ENCODE data around the gene TEX13C. TPM values are rescaled to one million over a fixed set of nuclear protein-coding genes. Genes with fewer than 3 reads are reported as not detected.

Gene TEX13C
- total and polyA plus RNA-seq, 9 donors = under 0.01 TPM; not detected in 8

DNA sequence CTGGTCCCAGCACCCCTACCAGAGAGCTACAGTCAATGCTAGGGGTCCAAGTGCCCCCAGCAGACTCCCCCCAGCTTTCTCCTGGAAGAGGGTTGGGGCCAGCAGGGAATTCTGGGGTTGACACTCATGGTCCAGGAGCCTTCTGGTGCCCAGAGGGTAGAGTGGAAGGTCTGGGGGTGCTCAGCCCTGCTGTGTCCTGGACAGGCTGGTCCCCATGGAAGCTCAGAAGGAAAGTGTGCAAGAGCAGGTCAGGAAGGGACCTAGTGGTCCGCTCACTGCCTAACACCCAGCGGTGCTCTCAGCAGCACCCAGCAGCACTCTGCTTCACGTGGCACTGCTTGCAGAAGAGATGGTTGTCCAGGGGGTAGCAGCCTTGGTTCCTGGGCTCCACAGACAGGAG, 6.9 kb downstream of the TEX13C start:
- Histone ChIP-seq H3K4me1 (ENCODE audit: insufficient read depth) (no peaks in the 10 kb centered on the region), H3K9me3 (no peaks in the 10 kb centered on the region), H3K27me3 (no peaks in the 10 kb centered on the region), H3K27ac (no peak overlapping the region), H3K36me3 (no peaks in the 10 kb centered on the region), H3K4me3 (no peak overlapping the region)
- TF ChIP-seq CTCF (IDR thresholded peaks at IDR 0.05) = no peak
- no peak for TF ChIP-seq EP300 (IDR thresholded peaks at IDR 0.05)
- TF ChIP-seq POLR2A (IDR thresholded peaks at IDR 0.05) = no peak
- no peak for DNase-seq
- intact Hi-C loops (cut with DNase I) = no loop called here
- WGBS, 3 donors = 71 to 88% (median 81%) methylated on average over 3 of the region's 3 CpGs

DNA sequence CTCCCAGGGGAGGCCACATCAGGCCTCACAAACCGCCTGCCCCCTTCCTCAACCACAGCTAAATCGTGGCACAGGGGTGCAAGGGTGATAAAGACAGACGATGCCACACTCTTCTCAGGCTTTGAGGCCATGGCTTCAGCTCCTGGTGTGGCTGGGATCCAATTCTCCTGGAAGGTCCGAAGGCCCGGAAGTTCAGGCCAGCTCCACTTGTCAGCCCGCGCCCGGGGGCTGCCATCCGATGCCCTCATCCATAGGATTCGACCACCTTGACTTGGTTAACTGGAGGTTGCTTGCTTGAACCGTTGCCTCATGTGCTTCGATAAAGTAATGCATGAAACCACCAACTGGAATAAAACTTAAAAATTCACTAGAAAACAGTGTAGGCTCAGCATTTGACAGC, 8.2 kb downstream of the TEX13C start:
- H3K4me1 ChIP-seq (ENCODE audit: insufficient read depth) = no peaks in the 10 kb centered on the region
- H3K4me3 ChIP-seq = no peak overlapping the region
- no peak for TF ChIP-seq POLR2A (IDR thresholded peaks at IDR 0.05)
- no peak for TF ChIP-seq EP300 (IDR thresholded peaks at IDR 0.05)
- no peak for TF ChIP-seq CTCF (IDR thresholded peaks at IDR 0.05)
- H3K9me3 ChIP-seq = no peaks in the 10 kb centered on the region
- H3K36me3 ChIP-seq = no peaks in the 10 kb centered on the region
- H3K27ac ChIP-seq = no peak overlapping the region
- H3K27me3 ChIP-seq = no peaks in the 10 kb centered on the region
- WGBS, 3 donors = 78 to 85% (median 80%) methylated on average over 12 of the region's 12 CpGs
- intact Hi-C loops (cut with DNase I) = no loop called here
- no peak for DNase-seq

DNA sequence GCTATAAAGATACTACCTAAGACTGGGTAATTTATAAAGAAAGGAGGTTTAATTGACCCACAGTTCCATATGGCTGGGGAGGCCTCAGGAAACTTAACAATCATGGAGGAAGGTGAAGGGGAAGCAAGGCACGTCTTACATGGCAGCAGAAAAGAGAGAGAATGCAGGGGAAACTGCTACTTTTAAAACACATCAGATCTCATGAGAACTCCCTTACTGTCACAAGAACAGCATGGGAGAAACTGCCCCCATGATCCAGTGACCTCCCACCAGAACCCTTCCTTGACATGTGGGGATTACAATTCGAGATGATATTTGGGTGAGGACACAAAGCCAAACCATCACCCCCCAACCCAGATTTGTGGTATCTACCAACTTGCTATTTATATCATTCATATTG, 13.9 kb downstream of the TEX13C start:
- intact Hi-C loops (cut with DNase I) = no loop called here
- DNase-seq = no peak
- TF ChIP-seq CTCF (IDR thresholded peaks at IDR 0.05) (no peak), EP300 (IDR thresholded peaks at IDR 0.05) (no peak), POLR2A (IDR thresholded peaks at IDR 0.05) (no peak)
- Histone ChIP-seq H3K36me3 (no peaks in the 10 kb centered on the region), H3K4me1 (ENCODE audit: insufficient read depth) (no peaks in the 10 kb centered on the region), H3K9me3 (no peaks in the 10 kb centered on the region), H3K27ac (no peak overlapping the region), H3K4me3 (no peak overlapping the region), H3K27me3 (no peaks in the 10 kb centered on the region)
- 37 to 48% (median 47%) methylated on average over 2 of the region's 2 CpGs for WGBS, 3 donors

DNA sequence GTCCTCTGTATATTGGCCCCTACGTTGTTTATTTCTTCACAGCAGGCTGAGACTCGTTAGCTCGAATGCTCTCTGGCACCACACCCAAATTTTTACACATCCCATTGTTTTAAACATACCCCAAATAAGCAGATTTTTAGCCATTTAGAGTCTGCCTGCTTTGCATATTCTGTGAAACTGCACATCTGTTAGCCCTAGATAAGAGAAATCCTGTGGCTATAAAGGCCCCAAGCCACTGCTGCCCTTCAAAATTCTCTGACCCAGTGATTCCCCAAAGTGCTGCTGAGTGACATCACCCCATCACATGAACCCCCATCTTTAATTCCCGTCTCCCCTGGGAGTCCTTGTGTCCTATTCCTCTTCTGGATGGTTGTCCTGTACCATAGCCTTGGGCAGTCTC, 20.8 kb downstream of the TEX13C start:
- no peak overlapping the region for H3K4me3 ChIP-seq
- intact Hi-C loops (cut with DNase I) = no loop called here
- no peaks in the 10 kb centered on the region for H3K27me3 ChIP-seq
- no peaks in the 10 kb centered on the region for H3K9me3 ChIP-seq
- no peaks in the 10 kb centered on the region for H3K36me3 ChIP-seq
- H3K4me1 ChIP-seq (ENCODE audit: insufficient read depth) = no peaks in the 10 kb centered on the region
- no peak overlapping the region for H3K27ac ChIP-seq
- TF ChIP-seq EP300 (IDR thresholded peaks at IDR 0.05) (no peak), POLR2A (IDR thresholded peaks at IDR 0.05) (no peak), CTCF (IDR thresholded peaks at IDR 0.05) (no peak)
- no peak for DNase-seq
- WGBS, 3 donors = 23 to 38% (median 35%) methylated on average over 4 of the region's 4 CpGs

DNA sequence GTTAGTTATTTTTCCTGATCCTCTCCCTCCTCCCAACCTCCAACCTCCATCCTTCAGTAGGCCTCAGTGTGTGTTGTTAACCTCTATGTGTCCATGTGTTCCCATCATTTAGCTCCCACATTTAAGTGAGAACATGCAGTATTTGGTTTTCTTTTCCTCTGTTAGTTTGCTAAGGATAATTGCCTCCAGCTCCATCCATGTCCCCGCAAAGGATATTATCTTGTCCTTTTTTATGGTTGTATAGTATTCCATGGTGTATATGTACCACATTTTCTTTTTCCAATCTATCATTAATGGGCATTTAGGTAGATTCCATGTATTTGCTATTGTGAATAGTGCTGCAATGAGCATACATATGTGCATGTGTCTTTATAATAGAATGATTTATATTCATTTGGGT, 54.5 kb downstream of the TEX13C start:
- no peaks in the 10 kb centered on the region for H3K36me3 ChIP-seq
- H3K27ac ChIP-seq = no peak overlapping the region
- no peak for DNase-seq
- WGBS, 3 donors = 39 to 97% (median 42%) methylated on average over 1 of the region's 1 CpG
- intact Hi-C loops (cut with DNase I) = no loop called here
- no peak overlapping the region for H3K4me3 ChIP-seq
- H3K27me3 ChIP-seq = no peaks in the 10 kb centered on the region
- no peaks in the 10 kb centered on the region for H3K4me1 ChIP-seq (ENCODE audit: insufficient read depth)
- TF ChIP-seq POLR2A (IDR thresholded peaks at IDR 0.05) (no peak), EP300 (IDR thresholded peaks at IDR 0.05) (no peak), CTCF (IDR thresholded peaks at IDR 0.05) (no peak)
- H3K9me3 ChIP-seq = no peaks in the 10 kb centered on the region
